SKM-1 treated with dmso at 0.1 percent for 144 hours (cell line): ENCODE results near the gene RALGAPB.

ENCODE experiments used
- DNase-seq: peaks from one replicate; lab custom pipeline; 2025; ENCODE audit not compliant: unreplicated experiment; lab: John Stamatoyannopoulos, UW

The RALGAPB gene

DNA sequence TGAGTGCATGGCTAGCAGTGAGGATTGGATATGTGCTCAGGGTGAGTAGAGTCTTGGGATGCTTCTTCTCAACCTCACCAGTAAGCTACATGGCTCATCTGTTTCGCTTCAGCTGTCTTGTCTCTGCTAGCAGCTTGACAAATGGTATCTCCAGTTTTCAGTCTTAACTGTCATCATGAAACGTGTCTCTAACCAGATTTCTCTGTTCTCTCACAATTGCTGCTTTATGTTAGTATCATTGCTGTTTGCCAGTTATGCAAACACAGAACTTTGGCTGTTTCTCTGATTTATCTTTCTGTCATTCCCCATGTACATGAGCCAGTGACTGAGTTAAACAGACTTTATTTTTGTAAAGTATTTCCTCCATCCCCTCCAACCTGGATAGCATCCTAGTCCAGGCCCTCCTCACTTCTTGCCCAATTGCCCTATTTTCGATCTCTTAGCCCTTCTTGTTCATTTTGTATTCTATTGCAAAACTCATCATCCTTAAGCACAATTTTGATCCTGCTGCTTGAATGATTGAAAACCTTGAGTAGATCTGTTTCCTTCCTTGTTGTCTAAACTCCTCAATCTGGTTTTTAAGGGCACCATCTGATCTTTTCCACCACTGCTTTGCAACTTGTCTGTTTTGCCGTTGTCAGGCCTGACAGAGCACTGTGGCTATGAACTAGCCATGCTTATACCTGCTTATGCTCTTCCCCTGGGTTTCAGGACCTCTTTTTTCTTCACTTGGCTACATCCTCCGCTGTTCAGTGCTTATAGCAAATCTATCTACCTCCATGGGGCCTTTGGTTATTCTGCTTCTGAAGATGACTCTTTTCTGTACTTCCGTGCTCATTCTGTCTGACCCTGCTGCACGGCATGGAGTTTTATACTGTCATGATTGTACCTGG lies 70.6 kb downstream of the RALGAPB start:
- DNase-seq, result no peak

DNA sequence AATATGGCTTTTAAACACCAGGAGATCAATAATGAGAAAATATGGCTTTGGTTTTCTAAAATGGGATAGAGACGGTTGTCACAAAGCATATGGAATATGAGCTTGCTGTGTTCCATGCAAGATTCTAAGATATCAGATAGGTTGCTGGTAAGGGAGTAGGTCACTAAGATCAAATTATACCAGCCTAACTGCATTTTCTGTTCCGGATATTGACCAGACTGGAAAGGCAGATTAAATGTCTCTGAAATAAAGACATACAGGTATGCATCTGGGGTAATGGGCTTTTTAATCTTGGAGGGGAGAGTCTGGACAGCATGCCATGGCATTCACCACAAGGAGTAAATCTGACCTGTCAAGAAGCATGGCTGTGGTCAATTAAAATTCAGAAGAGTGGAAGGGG lies 73.1 kb downstream of the RALGAPB start:
- DNase-seq, result no peak

DNA sequence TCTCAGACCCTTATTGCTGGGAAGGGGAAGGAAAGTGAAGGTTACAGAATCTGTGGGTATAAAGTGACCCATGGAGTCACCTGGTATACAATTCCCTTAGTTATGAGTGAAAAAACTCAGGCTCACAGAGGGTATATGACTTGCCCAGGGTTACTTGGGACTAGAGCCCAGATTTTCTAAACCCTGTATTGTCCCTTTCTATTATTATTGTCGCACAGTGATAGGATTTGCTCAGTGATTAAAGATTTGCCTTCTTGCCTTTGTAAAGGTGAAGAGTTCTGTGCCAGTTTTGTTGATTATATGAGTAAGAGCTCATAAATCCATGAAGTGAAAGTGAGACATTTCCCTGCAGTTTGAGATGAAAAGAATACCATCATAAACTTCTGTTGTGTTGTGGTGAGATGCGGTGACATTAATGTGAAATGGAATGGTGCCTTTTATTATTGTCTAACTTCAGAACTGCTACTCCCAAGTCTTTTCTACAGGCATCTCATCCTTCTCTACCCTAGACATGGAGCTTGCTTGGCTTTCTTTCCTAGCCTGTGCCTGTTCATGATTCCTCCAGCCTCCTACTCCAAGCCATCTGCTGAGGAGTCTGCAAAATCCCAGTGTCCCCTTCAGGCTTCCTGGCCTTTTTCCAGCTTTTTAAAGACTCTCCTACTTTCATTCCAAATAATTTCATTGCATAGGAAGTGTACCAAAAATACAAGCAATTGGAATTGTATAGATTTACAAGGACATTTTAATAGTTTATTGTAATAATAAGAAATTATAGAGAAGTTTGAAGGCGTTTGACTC lies 74.8 kb downstream of the RALGAPB start:
- DNase-seq, result no peak

DNA sequence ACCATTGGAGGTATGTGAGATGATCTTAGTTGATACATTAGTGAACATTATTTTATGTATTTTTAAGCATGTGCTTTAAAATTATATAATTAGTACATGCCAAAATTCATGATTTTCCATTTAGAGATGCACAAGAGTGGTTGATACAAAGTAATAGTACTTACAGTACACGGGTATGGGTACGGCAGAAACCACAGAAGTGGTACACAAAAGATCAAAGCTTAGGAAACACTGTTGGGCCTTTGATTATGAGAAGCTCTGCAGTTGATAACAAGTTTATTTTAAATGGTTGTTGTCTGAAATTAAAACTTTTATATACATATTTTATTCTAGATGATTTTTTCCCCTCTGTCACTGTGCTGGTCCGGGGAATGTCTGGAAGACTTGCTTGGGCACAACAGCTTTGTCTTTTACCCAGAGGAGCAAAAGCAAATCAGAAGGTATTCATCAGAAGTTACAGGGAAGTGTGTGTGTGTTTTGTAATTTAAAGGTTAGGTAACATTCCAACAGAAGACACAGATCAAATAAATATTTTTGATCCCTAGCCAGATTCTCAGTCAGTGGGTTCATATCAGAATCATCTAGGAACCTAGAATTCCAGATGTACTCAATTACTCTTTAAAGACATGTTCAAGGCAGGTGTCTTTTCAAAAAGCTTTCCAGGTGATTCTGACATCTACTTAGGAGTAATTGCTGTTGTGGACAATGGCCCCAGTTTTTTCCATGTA lies 75.9 kb downstream of the RALGAPB start:
- DNase-seq, result no peak

DNA sequence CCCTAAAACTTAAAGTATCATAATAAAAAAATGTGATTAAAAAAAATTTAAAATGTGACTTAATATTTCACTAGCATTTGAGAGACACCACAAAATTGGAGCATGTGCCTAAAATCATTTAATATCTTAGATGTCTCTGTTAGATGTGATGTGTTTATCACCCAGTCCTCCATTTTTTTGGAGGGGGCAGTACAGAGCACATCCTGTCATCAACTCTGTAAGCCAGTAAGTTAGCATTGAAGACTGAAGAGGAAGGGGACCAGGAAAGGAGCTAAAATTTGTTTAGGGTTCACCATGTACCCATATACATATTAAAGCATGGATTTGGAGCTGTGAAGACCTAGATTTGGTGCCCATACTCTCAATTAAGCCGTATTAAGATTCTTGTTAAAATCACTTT lies 77.6 kb downstream of the RALGAPB start:
- DNase-seq, result no peak

DNA sequence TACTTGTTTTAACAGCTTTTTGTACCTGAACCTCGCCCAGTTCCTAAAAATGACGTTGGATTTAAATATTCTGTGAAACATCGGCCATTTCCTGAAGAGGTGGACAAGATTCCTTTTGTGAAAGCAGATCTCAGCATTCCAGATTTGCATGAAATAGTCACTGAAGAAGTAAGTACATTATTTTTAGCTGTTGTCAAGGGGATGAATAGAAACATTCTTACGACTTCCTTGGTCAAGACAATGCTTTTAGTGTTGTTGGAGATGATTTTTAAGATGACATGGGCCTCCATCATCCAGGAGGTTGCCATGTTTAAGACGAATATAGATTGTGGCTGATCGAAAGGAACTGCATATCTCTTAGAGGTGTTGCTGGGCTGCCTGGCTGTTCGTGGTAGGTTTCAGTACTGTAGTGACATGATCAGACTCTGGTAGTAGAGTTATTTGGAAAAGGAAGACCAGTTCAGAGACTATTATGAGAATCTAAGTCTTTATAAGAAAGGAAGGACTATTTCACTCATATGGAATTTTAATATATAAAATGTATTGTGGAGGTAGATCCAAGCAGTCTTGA lies 78.5 kb downstream of the RALGAPB start:
- DNase-seq, result no peak

DNA sequence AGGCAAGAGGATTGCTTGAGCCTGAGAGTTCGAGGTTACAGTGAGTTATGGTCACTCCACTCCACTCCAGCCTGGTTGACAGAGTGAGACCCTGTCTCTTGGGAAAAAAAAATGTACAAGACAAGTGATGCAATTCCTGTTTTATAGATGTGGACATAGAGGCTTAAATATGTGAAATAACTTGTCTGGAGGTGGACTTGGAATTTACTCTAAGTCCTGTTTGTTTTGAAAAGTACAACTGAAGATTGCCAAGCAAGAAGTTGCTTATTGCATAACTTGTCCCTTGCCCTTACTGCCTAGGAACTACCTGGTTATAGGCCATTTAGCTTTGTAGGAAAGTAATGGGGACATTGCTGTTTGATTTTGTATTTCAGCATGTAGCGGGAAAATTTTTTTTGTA lies 82.3 kb downstream of the RALGAPB start:
- DNase-seq, result no peak

DNA sequence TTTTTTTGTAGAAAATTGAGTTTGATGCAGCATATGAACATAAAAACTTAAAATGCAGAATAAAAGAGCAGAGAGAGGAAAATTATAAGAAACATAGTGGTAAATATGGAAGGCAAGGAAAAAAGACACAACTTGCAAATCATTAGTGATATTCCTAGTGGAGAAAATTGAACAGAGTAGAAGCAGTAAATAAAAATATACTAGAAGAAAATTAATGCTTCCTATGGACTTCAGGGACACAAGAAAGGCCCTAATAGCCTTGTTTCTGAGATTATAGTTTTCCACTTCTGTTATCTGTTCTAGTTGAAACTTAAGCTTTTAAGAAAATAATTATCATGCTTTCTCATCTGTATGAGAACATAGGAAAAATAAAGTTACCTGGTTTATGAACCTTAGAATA lies 82.8 kb downstream of the RALGAPB start:
- no peak for DNase-seq

DNA sequence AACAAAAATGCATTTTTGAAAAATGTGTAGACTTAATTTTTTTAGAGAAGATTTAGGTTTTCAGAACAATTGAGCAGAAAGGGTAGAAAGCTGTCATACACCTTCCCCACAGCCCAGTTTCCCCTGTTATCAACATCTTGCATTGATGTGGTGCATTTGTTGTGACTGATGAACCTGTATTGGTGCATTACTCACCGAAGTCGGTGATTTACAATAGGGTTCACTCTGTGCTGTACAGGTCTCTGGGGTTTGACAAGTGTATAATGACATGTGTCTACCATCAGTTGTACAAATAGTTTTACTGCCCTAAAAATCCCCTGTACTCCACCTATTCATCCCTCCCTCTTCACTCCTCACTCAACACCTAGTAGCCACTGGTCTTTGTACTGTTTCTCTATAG lies 84.5 kb downstream of the RALGAPB start:
- DNase-seq, result no peak

DNA sequence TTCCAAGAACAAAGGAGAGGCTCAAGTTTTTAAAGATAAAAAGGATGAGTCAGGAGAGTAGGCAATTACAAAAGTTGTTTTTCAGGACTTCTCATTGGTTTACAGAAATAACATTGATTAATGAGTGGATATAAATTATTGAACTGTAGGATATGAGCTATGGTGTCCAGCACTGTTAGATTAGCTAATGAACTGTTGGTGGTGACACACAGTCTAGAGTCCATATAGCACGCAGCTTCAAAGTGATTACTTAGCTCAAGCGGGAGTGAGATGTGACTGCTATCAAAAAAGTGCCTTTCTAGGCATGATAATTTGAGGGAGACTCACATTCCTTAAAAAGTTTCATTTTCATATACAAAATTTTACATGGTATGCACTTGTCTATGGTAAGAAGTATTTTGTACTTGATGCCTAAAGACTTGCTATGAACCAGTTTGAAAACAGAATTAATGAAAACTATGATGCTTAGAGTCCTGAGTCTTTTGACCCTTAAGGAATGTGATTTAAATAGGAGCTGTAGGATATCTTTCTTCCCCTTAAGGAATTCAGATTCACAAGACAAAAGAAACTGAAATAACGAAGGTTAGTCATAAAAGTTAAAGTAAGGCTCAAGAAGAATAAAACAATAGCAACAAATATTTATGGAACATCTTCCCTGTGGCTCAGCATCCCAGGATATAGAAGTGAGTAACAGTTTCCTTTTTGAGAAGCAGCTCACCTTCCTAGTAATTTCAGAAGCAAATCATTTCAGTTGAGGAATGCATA lies 86.1 kb downstream of the RALGAPB start:
- DNase-seq, result no peak

DNA sequence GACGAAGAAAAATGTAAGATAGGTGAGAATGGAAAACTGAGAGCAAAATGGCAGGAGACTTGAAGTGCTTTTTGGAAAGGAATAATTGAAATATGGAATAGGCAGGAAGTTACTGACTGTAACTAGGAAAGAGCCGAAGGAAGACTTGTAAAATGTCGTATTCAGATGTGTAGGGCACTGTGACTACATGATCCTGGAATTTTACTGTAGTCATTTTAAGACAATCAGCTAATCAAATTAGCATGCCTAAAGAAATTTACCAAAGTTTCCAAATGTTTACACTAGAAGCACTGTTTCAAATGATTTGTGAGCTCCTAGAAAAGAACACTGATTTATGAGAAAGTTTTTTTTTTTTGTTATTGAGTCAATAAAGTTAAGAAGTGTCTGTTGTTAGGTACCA lies 87.1 kb downstream of the RALGAPB start:
- DNase-seq, result no peak

DNA sequence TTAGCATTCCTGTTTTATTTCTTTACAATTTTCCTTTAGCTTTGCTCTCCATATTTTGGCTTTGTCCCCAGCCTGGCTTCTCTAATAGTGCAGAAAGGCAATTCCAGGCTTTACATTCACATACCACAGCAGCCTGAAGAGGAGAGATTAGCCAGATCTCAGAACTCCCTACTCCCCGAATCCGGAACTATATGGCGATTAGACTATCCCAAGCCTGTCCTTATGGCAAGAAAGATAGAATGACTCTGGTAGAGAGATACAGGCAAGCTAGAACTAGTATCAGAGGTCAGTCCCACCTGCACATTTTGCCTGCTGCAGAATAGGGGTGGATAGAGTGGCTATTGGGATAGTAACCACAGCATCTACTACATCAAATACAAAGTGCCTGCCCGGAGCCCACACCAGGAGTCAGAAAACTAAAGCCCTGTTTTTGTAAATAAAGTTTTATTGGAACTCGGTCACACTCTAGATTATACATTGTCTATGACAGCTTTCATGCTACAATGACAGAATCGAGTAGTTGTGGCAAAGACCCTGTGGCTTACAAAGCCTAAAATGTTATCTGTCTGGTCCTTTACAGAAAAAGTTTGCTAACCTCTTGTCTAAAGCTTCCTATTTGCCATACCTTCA lies 91.3 kb downstream of the RALGAPB start:
- DNase-seq, result no peak

DNA sequence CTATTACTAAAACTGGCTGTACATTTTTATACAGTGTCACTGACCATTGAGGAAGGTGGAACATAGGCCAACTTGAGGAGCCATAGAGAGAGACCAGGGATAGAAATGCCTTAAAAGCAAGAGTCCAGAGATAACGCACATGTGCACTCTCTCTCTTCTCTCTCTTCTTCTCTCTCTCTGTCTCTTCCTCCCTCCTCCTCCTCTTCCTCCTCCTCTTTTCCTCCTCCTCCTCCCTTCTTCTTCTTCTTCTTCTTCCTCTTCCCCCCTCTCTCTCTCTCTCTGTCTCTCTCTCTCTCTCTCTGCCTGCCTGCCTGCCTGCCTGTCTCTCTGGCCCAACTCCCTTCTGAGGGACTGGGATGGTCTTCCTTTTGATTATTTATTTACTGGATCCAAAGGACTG lies 92.0 kb downstream of the RALGAPB start:
- no peak for DNase-seq

DNA sequence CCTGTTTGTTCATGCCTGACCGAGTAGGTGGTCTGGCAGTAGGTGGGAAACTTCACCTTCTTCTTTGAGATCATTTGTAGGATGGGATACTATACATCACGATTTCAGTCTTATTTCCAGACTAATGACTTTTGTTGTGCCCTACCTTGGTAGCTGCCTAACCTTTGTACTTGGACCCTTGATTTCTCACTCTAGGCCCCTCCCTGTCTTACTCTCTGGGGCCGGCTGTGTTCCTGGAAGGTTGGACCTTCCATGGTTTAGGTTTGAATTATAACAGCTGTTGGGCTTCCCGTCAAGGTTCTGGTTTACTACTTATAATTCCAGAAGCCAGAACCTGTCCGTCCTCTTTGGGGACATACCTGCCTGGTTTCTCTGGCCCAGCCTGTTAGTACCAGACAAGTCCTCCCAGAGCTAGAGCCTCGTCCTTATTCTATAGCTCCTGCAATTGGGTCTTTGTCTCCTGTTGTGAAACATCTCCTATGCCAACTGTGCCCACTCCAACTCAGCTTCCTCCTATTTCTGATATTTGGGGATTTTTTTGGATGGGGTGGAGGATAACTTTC lies 93.5 kb downstream of the RALGAPB start:
- DNase-seq, result no peak

DNA sequence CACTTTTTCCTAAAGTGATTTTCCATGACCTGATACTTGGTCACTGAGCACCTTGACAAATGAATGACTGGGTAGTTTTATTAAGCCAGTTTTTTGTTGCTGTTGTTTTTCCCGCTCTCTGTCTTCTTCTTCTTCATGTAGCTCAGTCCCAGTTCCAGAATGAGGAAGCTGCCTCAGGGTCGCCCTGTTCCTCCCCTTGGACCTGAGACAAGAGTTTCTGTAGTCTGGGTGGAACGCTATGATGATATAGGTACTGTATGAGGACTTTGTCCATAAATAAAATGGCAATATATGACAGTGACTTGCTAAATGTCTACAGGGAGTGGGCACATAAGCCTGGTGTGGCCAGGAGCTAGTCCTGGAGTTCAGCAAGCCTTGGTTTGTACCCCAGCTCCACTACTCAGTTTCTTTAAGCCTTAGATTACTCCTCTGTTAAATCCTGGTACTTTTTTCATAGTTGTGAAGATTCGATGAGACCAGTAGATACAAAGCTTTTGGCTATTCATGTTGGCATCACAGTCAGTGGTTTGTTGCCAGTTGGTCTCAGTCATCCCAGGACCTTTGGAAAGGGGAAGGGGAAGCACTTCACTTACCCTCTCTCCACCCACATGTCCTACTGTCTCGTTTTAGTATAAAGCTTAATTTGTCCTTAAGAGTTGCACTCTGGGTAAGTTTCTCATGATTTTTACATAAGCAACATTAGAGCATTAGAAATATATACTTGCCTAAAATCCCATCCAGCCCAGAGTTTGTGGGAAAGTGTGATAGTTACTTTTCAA lies 97.3 kb downstream of the RALGAPB start:
- peak; percentile 9 for DNase-seq

DNA sequence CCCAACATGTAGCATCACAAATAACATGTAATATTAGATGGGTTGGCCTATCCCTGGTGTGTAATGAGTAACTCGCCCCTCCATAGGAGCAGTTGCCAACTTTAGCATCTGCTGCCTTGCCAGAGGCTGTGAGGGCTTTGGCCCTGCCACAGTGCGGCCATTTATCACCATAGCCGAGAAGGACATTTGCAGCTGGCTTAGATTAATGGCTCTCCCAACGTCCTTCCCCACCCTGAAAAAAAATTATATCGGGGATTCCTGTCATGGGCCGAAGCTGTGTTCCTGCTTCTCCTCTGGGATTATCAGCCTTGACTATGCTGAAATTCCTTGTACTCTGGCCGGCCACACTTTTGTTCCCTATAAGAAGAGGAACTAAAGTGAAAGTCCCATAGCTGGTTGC lies 100.8 kb downstream of the RALGAPB start:
- DNase-seq, result no peak

DNA sequence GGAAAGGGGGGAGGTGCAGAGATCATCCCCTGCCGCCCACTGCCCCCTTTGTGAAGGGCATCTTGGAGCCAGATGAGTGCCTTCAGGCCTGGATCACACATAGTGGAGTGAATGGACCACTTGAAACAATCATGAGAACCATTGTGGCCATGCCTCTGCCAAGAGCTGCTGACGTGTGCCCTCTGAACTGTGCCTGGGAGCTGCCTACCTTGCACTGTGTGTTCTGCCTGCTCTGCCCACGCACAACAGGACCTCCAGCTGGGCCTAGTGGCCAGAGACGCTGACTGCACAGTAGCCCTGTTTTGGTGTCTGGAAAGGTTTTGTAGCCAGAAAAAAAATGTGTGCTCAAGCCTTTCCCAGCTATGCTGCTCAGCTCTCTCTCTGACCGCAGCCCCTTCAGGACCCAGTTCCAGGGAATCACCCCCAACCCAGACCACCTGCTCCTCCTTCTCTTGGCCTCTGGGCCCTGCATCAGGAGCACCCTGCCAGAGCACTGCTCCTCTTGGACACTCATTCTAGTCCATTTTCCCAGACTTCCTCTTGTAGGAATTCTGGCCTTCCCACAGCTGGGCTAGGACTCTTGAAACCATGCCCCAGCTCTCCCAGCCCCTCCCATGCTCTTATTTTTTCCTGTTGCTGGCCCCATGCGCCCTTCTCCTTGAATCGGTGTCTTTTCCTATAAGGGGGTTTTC lies 106.7 kb downstream of the RALGAPB start:
- DNase-seq, result no peak

DNA sequence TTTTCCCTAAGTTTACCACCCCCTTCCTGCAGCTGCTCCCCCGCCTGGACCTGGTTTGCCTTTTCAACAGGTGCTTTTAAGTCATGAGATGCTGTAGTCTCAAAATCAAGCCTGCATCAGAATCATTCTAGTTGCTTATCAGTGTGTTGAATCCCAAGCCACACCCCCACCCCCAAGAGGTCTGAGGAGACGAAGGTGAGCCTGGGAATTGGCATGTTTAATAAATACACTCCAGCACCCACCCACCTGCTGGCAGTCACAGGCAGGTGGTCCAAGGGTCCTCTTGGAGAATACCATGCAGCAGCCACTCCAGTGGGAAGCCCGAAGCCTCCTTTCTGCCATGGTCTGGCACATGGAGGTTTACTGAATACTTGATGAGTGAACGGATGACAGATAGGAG lies 107.3 kb downstream of the RALGAPB start:
- DNase-seq, result no peak
